GM23338 (cell line): ENCODE results near the gene USP21. TPM values are rescaled to one million over a fixed set of nuclear protein-coding genes. Genes with fewer than 3 reads are reported as not detected.

ENCODE experiments used
- ATAC-seq: fragments of 200-7000 bp; cut with Tn5 transposase; 3 replicates; pipeline ENCODE4 v1.9.1; 2020
- DNase-seq: peaks from one replicate; pipeline ENCODE4 v3.0.0-alpha.2; 2015; ENCODE audit warnings: low spot score
- H2AFZ ChIP-seq: fragments of 200-600 bp; sonication (generic); 2 replicates; pipeline ENCODE4 v1.8.0; 2016; ENCODE audit warnings: antibody characterized with exemption, mild to moderate bottlenecking, moderate library complexity
- H3F3A ChIP-seq: fragments of 200-600 bp; sonication (generic); replicated peaks from 2 replicates; pipeline ENCODE4 v1.8.0; 2017; ENCODE audit warnings: antibody characterized with exemption, mixed run types, low read depth
- H3K27ac ChIP-seq: fragments of 200-600 bp; sonication (generic); 2 replicates; pipeline ENCODE4 v1.6.1; 2016; ENCODE audit warnings: low read depth
- H3K27me3 ChIP-seq: fragments of 200-600 bp; sonication (generic); 2 replicates; pipeline ENCODE4 v1.8.0; 2016; ENCODE audit warnings: mild to moderate bottlenecking, mixed run types, moderate library complexity; ENCODE audit not compliant: insufficient read depth
- H3K36me3 ChIP-seq: fragments of 200-600 bp; sonication (generic); 2 replicates; pipeline ENCODE4 v1.8.0; 2016; ENCODE audit warnings: mild to moderate bottlenecking; ENCODE audit not compliant: insufficient read depth
- H3K4me1 ChIP-seq: fragments of 200-600 bp; sonication (generic); 2 replicates; pipeline ENCODE4 v1.8.0; 2016; ENCODE audit warnings: mild to moderate bottlenecking, moderate library complexity; ENCODE audit not compliant: insufficient read depth
- H3K4me2 ChIP-seq: fragments of 200-600 bp; sonication (generic); 2 replicates; pipeline ENCODE4 v1.7.1; 2017; ENCODE audit warnings: mixed run types
- H3K4me3 ChIP-seq: fragments of 200-600 bp; sonication (generic); 2 replicates; pipeline ENCODE4 v1.6.1; 2016; ENCODE audit warnings: mixed run types
- H3K79me2 ChIP-seq: fragments of 200-600 bp; sonication (generic); replicated peaks from 2 replicates; pipeline ENCODE4 v1.8.0; 2017; ENCODE audit warnings: mild to moderate bottlenecking; ENCODE audit not compliant: insufficient read depth
- H3K9me2 ChIP-seq: fragments of 200-600 bp; sonication (generic); 2 replicates; pipeline ENCODE4 v1.8.0; 2017; ENCODE audit not compliant: insufficient read depth
- H4K20me1 ChIP-seq: fragments of 200-600 bp; sonication (generic); replicated peaks from 2 replicates; pipeline ENCODE4 v1.8.0; 2017; ENCODE audit warnings: mild to moderate bottlenecking; ENCODE audit not compliant: insufficient read depth
- H3K27ac Mint-ChIP-seq: 2 replicates; pipeline ENCODE4 v1.8.0; 2020; ENCODE audit warnings: inconsistent platforms, mild to moderate bottlenecking, moderate library complexity, mixed read lengths
- H3K27me3 Mint-ChIP-seq: 3 replicates; pipeline ENCODE4 v1.8.0; 2022; ENCODE audit warnings: low read depth, mild to moderate bottlenecking, moderate library complexity, mixed read lengths, inconsistent platforms; ENCODE audit not compliant: insufficient read depth, poor library complexity
- H3K36me3 Mint-ChIP-seq: 3 replicates; pipeline ENCODE4 v1.8.0; 2021; ENCODE audit warnings: low read depth, mild to moderate bottlenecking, inconsistent platforms, moderate library complexity, mixed read lengths
- H3K4me1 Mint-ChIP-seq: 3 replicates; pipeline ENCODE4 v1.8.0; 2020; ENCODE audit warnings: mild to moderate bottlenecking, inconsistent platforms, mixed read lengths
- H3K4me3 Mint-ChIP-seq: 3 replicates; pipeline ENCODE4 v1.8.0; 2021; ENCODE audit warnings: moderate library complexity, mild to moderate bottlenecking, inconsistent platforms, mixed read lengths
- H3K9me3 Mint-ChIP-seq: 3 replicates; pipeline ENCODE4 v1.8.0; 2020; ENCODE audit warnings: moderate library complexity, mild to moderate bottlenecking, inconsistent platforms, mixed read lengths
- CTCF ChIP-seq, 2 experiments: fragments of 200-600 bp in 1 of 2; sonication (generic) in 1 of 2; conservative IDR thresholded peaks; 2 replicates each; pipeline versions ENCODE4 v1.5.1 to v1.6.1; 2016 to 2017; ENCODE audit warnings: antibody characterized with exemption in 2 of 2, low read depth in 2 of 2, mild to moderate bottlenecking in 2 of 2, moderate library complexity in 1 of 2
- NANOG ChIP-seq: IDR thresholded peaks from 2 replicates; pipeline ENCODE4 v1.6.1; 2016; ENCODE audit warnings: antibody characterized with exemption, borderline replicate concordance
- POLR2AphosphoS5 ChIP-seq: IDR thresholded peaks from 2 replicates; pipeline ENCODE4 v1.6.1; 2016; ENCODE audit warnings: antibody characterized with exemption, low read depth
- REST ChIP-seq: IDR thresholded peaks from one replicate; pipeline ENCODE4 v1.6.1; 2018; ENCODE audit warnings: antibody characterized with exemption; ENCODE audit not compliant: unreplicated experiment
- STAT1 ChIP-seq: IDR thresholded peaks from one replicate; pipeline ENCODE4 v1.6.1; 2016; ENCODE audit warnings: antibody characterized with exemption; ENCODE audit not compliant: unreplicated experiment
- ZNF114 ChIP-seq: fragments of 250-450 bp; sonication (Bioruptor Pico); IDR thresholded peaks from 2 replicates; pipeline ENCODE4 v1.5.0; 2020; ENCODE audit warnings: mild to moderate bottlenecking, moderate library complexity
- polyA plus RNA-seq: library from polyadenylated mRNA; unstranded; fragments of >200 nt; fragmentation: Nextera tagmentation; extraction: Ambion mirVana; gene quantifications from 2 replicates; pipeline ENCODE4 v1.2.1, GENCODE V29; 2016
- total RNA-seq: library from RNA; depleted of rRNA; stranded (reverse); fragments of >200 nt; shearing (Covaris generic); gene quantifications from 2 replicates; pipeline ENCODE4 v1.2.3, GENCODE V29; 2014

Gene USP21
- total and polyA plus RNA-seq, 2 experiments from 2014 or later: 17.9 to 25.6 TPM

GRCh38 chr1:161161652-161162051 is 2.4 kb downstream of the USP21 start:
- H4K20me1 ChIP-seq: no peaks in the 10 kb centered on the region
- peaks cover 16% of the 10 kb centered on the region; the same call in 1 of the 2 replicates for H3K4me1 ChIP-seq
- no peaks in the 10 kb centered on the region for H3K27me3 ChIP-seq
- H3K9me2 ChIP-seq: no peaks in the 10 kb centered on the region
- H3K4me3 Mint-ChIP-seq: no peak overlapping the region; the same call in 2 of the 3 replicates
- H3K79me2 ChIP-seq: peaks cover 5% of the 10 kb centered on the region; the same call in 1 of the 2 replicates
- DNase-seq: no peak
- no peaks in the 10 kb centered on the region; the same call in none of the 2 replicates for H3K36me3 ChIP-seq
- H3F3A ChIP-seq: peaks cover 38% of the 10 kb centered on the region
- no peak for TF ChIP-seq CTCF (conservative IDR thresholded peaks at IDR 0.05; ENCODE audit: low read depth in 2 of 2)
- TF ChIP-seq ZNF114 (CRISPR knock-in tag): no peak
- no peak for TF ChIP-seq NANOG
- no peak overlapping the region for H3K4me3 ChIP-seq
- H3K27ac Mint-ChIP-seq: no peak overlapping the region
- H3K4me1 Mint-ChIP-seq: peaks cover 29% of the 10 kb centered on the region
- no peak overlapping the region for H3K27ac ChIP-seq
- no peak overlapping the region for H3K4me2 ChIP-seq
- no peak for ATAC-seq
- peaks cover 20% of the 10 kb centered on the region for H3K27me3 Mint-ChIP-seq
- H3K36me3 Mint-ChIP-seq: peaks cover 45% of the 10 kb centered on the region
- H3K9me3 Mint-ChIP-seq: no peaks in the 10 kb centered on the region
- H2AFZ ChIP-seq: no peak overlapping the region

- peaks cover 31% of the 10 kb centered on the region for H3K4me1 Mint-ChIP-seq
- peaks cover 42% of the 10 kb centered on the region for H3F3A ChIP-seq
- peaks cover 5% of the 10 kb centered on the region; the same call in 1 of the 2 replicates for H3K79me2 ChIP-seq
- no peaks in the 10 kb centered on the region for H3K27me3 ChIP-seq
- no peak overlapping the region for H3K4me3 ChIP-seq
- no peaks in the 10 kb centered on the region; the same call in none of the 2 replicates for H3K36me3 ChIP-seq
- no peak overlapping the region for H2AFZ ChIP-seq
- no peak overlapping the region for H3K27ac ChIP-seq
- no peaks in the 10 kb centered on the region for H3K9me2 ChIP-seq
- H3K27me3 Mint-ChIP-seq: peaks cover 23% of the 10 kb centered on the region
- H3K4me2 ChIP-seq: no peak overlapping the region
- no peak overlapping the region for H3K27ac Mint-ChIP-seq
- TF ChIP-seq STAT1: no peak
- H3K36me3 Mint-ChIP-seq: peaks cover 43% of the 10 kb centered on the region
- H3K9me3 Mint-ChIP-seq: no peaks in the 10 kb centered on the region
- H4K20me1 ChIP-seq: no peaks in the 10 kb centered on the region
- no peak overlapping the region; the same call in 2 of the 3 replicates for H3K4me3 Mint-ChIP-seq
- ATAC-seq (no peak), DNase-seq (no peak)
- H3K4me1 ChIP-seq: peaks cover 16% of the 10 kb centered on the region; the same call in 1 of the 2 replicates
Measured at GRCh38 chr1:161162052-161162451, 2.8 kb downstream of the USP21 start.

DNA sequence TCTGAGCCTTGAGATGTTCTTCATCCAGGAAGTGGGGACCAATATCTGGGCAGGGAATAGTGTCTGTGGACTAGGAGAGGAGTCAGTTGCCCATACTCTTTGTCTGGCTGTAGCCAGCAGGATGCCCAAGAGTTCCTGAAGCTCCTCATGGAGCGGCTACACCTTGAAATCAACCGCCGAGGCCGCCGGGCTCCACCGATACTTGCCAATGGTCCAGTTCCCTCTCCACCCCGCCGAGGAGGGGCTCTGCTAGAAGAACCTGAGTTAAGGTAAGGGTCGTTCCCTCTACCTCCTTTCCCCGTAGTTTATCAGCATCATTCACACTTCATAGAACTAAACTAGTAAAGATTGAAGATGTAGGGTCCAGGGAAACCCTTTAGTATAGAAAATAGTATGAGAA is 3.5 kb downstream of the USP21 start:
- Mint-ChIP-seq H3K4me3 (no peak overlapping the region), H3K27me3 (peaks cover 27% of the 10 kb centered on the region), H3K27ac (no peak overlapping the region), H3K9me3 (no peaks in the 10 kb centered on the region), H3K36me3 (peaks cover 36% of the 10 kb centered on the region), H3K4me1 (peaks cover 33% of the 10 kb centered on the region)
- Histone ChIP-seq H3K27ac (no peak overlapping the region), H3K4me2 (no peak overlapping the region), H3F3A (peaks cover 41% of the 10 kb centered on the region), H3K36me3 (no peaks in the 10 kb centered on the region; the same call in none of the 2 replicates), H2AFZ (no peak overlapping the region), H3K4me3 (no peak overlapping the region), H3K4me1 (peaks cover 16% of the 10 kb centered on the region; the same call in 1 of the 2 replicates), H4K20me1 (no peaks in the 10 kb centered on the region), H3K79me2 (peaks cover 5% of the 10 kb centered on the region; the same call in 1 of the 2 replicates), H3K27me3 (no peaks in the 10 kb centered on the region), H3K9me2 (no peaks in the 10 kb centered on the region)
- DNase-seq (no peak), ATAC-seq (no peak)
- TF ChIP-seq POLR2AphosphoS5 (no peak), REST (no peak)
